ENCODE results near the gene ZNF365.

The ZNF365 gene

GRCh38 chr10:62451611-62451975, 77.4 kb downstream of the ZNF365 start:
- no peaks in the 10 kb centered on the region for H3K9me3 Mint-ChIP-seq
- H3K4me1 Mint-ChIP-seq (ENCODE audit: low read depth), result peaks cover 35% of the 10 kb centered on the region
- peak overlapping the region; percentile 68 for H3K27ac Mint-ChIP-seq
- H3K27me3 Mint-ChIP-seq, result peaks cover 1% of the 10 kb centered on the region
- no peak overlapping the region for H3K4me3 Mint-ChIP-seq
- H3K36me3 Mint-ChIP-seq (ENCODE audit: low read depth), result no peaks in the 10 kb centered on the region
- intact Hi-C loops (cut with micrococcal nuclease), result no loop called here
